Neuronal stem cell (in vitro differentiated cells): Measurements from ENCODE around the gene LYL1.

Source experiments
- DNase-seq: peaks from one replicate; pipeline ENCODE4 v3.0.0-alpha.2; 2013; ENCODE audit warnings: low spot score
- H2AFZ ChIP-seq: one replicate; pipeline ENCODE4 v1.6.1; 2013; ENCODE audit warnings: mild to moderate bottlenecking, low read length, inconsistent platforms
- H2AK5ac ChIP-seq: 2 replicates; pipeline ENCODE4 v1.6.1; 2013; ENCODE audit warnings: low read depth, mild to moderate bottlenecking, inconsistent platforms, low read length, moderate library complexity, mixed read lengths
- H2BK120ac ChIP-seq: 2 replicates; pipeline ENCODE4 v1.6.1; 2013; ENCODE audit warnings: low read depth, mild to moderate bottlenecking, inconsistent platforms, low read length, moderate library complexity, mixed read lengths
- H2BK12ac ChIP-seq: one replicate; pipeline ENCODE4 v1.6.1; 2013; ENCODE audit warnings: low read length, inconsistent platforms
- H2BK15ac ChIP-seq: 2 replicates; pipeline ENCODE4 v1.6.1; 2013; ENCODE audit warnings: mild to moderate bottlenecking, low read length, inconsistent platforms, mixed read lengths
- H2BK5ac ChIP-seq: one replicate; pipeline ENCODE4 v1.6.1; 2013; ENCODE audit warnings: inconsistent platforms, mild to moderate bottlenecking, low read length, moderate library complexity
- H3K14ac ChIP-seq: one replicate; pipeline ENCODE4 v1.6.1; 2013; ENCODE audit warnings: low read length, inconsistent platforms
- H3K18ac ChIP-seq: 2 replicates; pipeline ENCODE4 v1.6.1; 2013; ENCODE audit warnings: low read length, inconsistent platforms
- H3K23ac ChIP-seq: 2 replicates; pipeline ENCODE4 v1.6.1; 2013; ENCODE audit warnings: low read depth, mild to moderate bottlenecking, mixed read lengths, low read length, inconsistent platforms; ENCODE audit not compliant: poor library complexity
- H3K27ac ChIP-seq: replicated peaks from 3 replicates; pipeline ENCODE4 v1.5.1; 2013; ENCODE audit warnings: low read length, inconsistent platforms
- H3K27me3 ChIP-seq, 3 experiments: 2 replicates each; pipeline ENCODE4 v1.6.1; 2013; ENCODE audit warnings: low read length in 3 of 3, mild to moderate bottlenecking in 2 of 3, inconsistent platforms in 1 of 3, low read depth in 1 of 3, mixed read lengths in 1 of 3, moderate library complexity in 1 of 3; ENCODE audit not compliant: control insufficient read depth in 3 of 3, insufficient read depth in 3 of 3
- H3K36me3 ChIP-seq, 2 donors: replicated peaks in 1 of 2; 2 replicates each; pipeline ENCODE4 v1.6.1; 2013; ENCODE audit warnings: low read length in 2 of 2; ENCODE audit not compliant: control insufficient read depth in 2 of 2, insufficient read depth in 2 of 2
- H3K4ac ChIP-seq: 2 replicates; pipeline ENCODE4 v1.6.1; 2013; ENCODE audit warnings: inconsistent platforms, mild to moderate bottlenecking, low read length, moderate library complexity
- H3K4me1 ChIP-seq, 2 donors: 1 replicate in 1 of 2; 2 replicates in 1 of 2; pipeline ENCODE4 v1.6.1; 2013; ENCODE audit warnings: low read length in 2 of 2, low read depth in 1 of 2; ENCODE audit not compliant: control insufficient read depth in 2 of 2, insufficient read depth in 1 of 2
- H3K4me2 ChIP-seq: one replicate; pipeline ENCODE4 v1.6.1; 2013; ENCODE audit warnings: mild to moderate bottlenecking, low read length, inconsistent platforms; ENCODE audit not compliant: insufficient read depth, poor library complexity, severe bottlenecking
- H3K4me3 ChIP-seq, 2 donors: 2 replicates each; pipeline ENCODE4 v1.5.1; 2013; ENCODE audit warnings: low read length in 2 of 2, mild to moderate bottlenecking in 2 of 2, inconsistent platforms in 1 of 2, moderate library complexity in 1 of 2
- H3K79me1 ChIP-seq: one replicate; pipeline ENCODE4 v1.6.1; 2013; ENCODE audit warnings: low read depth, mild to moderate bottlenecking, inconsistent platforms, low read length, moderate library complexity
- H3K9ac ChIP-seq: one replicate; pipeline ENCODE4 v1.6.1; 2013; ENCODE audit warnings: mild to moderate bottlenecking, low read depth, low read length, inconsistent platforms; ENCODE audit not compliant: poor library complexity
- H3K9me3 ChIP-seq, 2 donors: replicated peaks in 1 of 2; 2 replicates each; pipeline versions ENCODE3 to v1.6.1; 2013; ENCODE audit warnings: low read length in 2 of 2, mild to moderate bottlenecking in 2 of 2, inconsistent platforms in 1 of 2, low read depth in 1 of 2, mixed read lengths in 1 of 2, moderate library complexity in 1 of 2; ENCODE audit not compliant: control insufficient read depth in 2 of 2, insufficient read depth in 1 of 2
- H4K8ac ChIP-seq: one replicate; pipeline ENCODE4 v1.6.1; 2013; ENCODE audit warnings: low read depth, mild to moderate bottlenecking, inconsistent platforms, low read length, moderate library complexity
- H4K91ac ChIP-seq: one replicate; pipeline ENCODE4 v1.6.1; 2013; ENCODE audit warnings: low read length, low read depth, mild to moderate bottlenecking, inconsistent platforms; ENCODE audit not compliant: poor library complexity
- WGBS, 2 donors: extraction: QIAGEN DNeasy Blood & Tissue Kit; methylation state at CpG; one replicate each; pipeline ENCODE4 v1.1.7; 2013; ENCODE audit warnings: missing lambda C conversion rate in 2 of 2, mixed read lengths in 1 of 2; ENCODE audit not compliant: insufficient read length in 2 of 2, insufficient replicate concordance in 1 of 2; ENCODE audit errors: extremely low coverage in 2 of 2; 5-methylcytosine and 5-hydroxymethylcytosine counted together

The LYL1 gene

GRCh38 chr19:13072188-13072908 is 30.3 kb downstream of the LYL1 start:
- H2BK12ac ChIP-seq: no peak overlapping the region
- no peak overlapping the region for H3K4me3 ChIP-seq
- H3K4me2 ChIP-seq: no peak overlapping the region
- no peak overlapping the region for H2AFZ ChIP-seq
- H2BK15ac ChIP-seq: no peak overlapping the region
- H4K91ac ChIP-seq: no peak overlapping the region
- H2BK5ac ChIP-seq: peak overlapping the region; percentile 31
- no peaks in the 10 kb centered on the region for H3K79me1 ChIP-seq
- no peak overlapping the region for H3K14ac ChIP-seq
- no peak overlapping the region for H3K27ac ChIP-seq
- H3K4me1 ChIP-seq: peaks cover 0 to 6% of the 10 kb centered on the region in 2 donors
- peak overlapping the region; percentile 25 for H2AK5ac ChIP-seq
- H3K36me3 ChIP-seq: no peaks in the 10 kb centered on the region
- H3K9ac ChIP-seq: peak overlapping the region; percentile 40
- no CpG with 5 or more reads among the region's 9 CpGs for WGBS, 2 donors
- no peak overlapping the region for H3K4ac ChIP-seq
- no peaks in the 10 kb centered on the region for H3K9me3 ChIP-seq
- no peak overlapping the region for H2BK120ac ChIP-seq
- peaks cover 0 to 96% (median 2%) of the 10 kb centered on the region in 3 experiments for H3K27me3 ChIP-seq
- H3K18ac ChIP-seq: peak overlapping the region; percentile 61
- peak overlapping the region; percentile 82 for H3K23ac ChIP-seq
- no peak for DNase-seq
- H4K8ac ChIP-seq: no peak overlapping the region

GRCh38 chr19:13071444-13072187 is 31.0 kb downstream of the LYL1 start:
- H3K9me3 ChIP-seq: no peaks in the 10 kb centered on the region
- H3K14ac ChIP-seq: no peak overlapping the region
- H4K8ac ChIP-seq: no peak overlapping the region
- H2BK120ac ChIP-seq: no peak overlapping the region
- H4K91ac ChIP-seq: no peak overlapping the region
- H3K27ac ChIP-seq: no peak overlapping the region
- peaks cover 0 to 96% (median 2%) of the 10 kb centered on the region in 3 experiments for H3K27me3 ChIP-seq
- no CpG with 5 or more reads among the region's 9 CpGs for WGBS, 2 donors
- no peak overlapping the region for H3K4me3 ChIP-seq
- H3K4me2 ChIP-seq: no peak overlapping the region
- H3K18ac ChIP-seq: peak overlapping the region; percentile 77
- peak overlapping the region; percentile 40 for H3K9ac ChIP-seq
- DNase-seq: no peak
- peak overlapping the region; percentile 59 for H2AK5ac ChIP-seq
- H3K23ac ChIP-seq: peak overlapping the region; percentile 82
- H2BK12ac ChIP-seq: no peak overlapping the region
- no peak overlapping the region for H2AFZ ChIP-seq
- H3K36me3 ChIP-seq: no peaks in the 10 kb centered on the region
- peak overlapping the region; percentile 31 for H2BK5ac ChIP-seq
- no peak overlapping the region for H3K4ac ChIP-seq
- H2BK15ac ChIP-seq: no peak overlapping the region
- H3K79me1 ChIP-seq: no peaks in the 10 kb centered on the region
- H3K4me1 ChIP-seq: peaks cover 0 to 3% of the 10 kb centered on the region in 2 donors

GRCh38 chr19:13070425-13071140 is 32.1 kb downstream of the LYL1 start:
- peak overlapping the region; percentile 44 for H3K14ac ChIP-seq
- H2BK5ac ChIP-seq: peak overlapping the region; percentile 15
- peak overlapping the region; percentile 42 for H2AFZ ChIP-seq
- no CpG with 5 or more reads among the region's 32 CpGs for WGBS, 2 donors
- H3K4me3 ChIP-seq: no peak overlapping the region
- H4K8ac ChIP-seq: no peak overlapping the region
- no peak overlapping the region for H3K4me2 ChIP-seq
- no peaks in the 10 kb centered on the region for H3K36me3 ChIP-seq
- DNase-seq: no peak
- no peak overlapping the region for H3K9ac ChIP-seq
- no peak overlapping the region for H2BK12ac ChIP-seq
- no peaks in the 10 kb centered on the region for H3K79me1 ChIP-seq
- H3K4me1 ChIP-seq: peaks cover 0 to 3% of the 10 kb centered on the region in 2 donors
- no peak overlapping the region for H3K27ac ChIP-seq
- no peaks in the 10 kb centered on the region for H3K9me3 ChIP-seq
- H3K23ac ChIP-seq: peak overlapping the region; percentile 10
- peak overlapping the region; percentile 67 for H3K18ac ChIP-seq
- H2BK15ac ChIP-seq: no peak overlapping the region
- H3K4ac ChIP-seq: peak overlapping the region; percentile 41
- peaks cover 0 to 96% (median 0%) of the 10 kb centered on the region in 3 experiments for H3K27me3 ChIP-seq
- peak overlapping the region; percentile 81 for H4K91ac ChIP-seq
- H2BK120ac ChIP-seq: no peak overlapping the region
- peak overlapping the region; percentile 96 for H2AK5ac ChIP-seq
